Neural progenitor cell (in vitro differentiated cells): ENCODE results near the gene RASSF5. TPM values are rescaled to one million over a fixed set of nuclear protein-coding genes. Genes with fewer than 3 reads are reported as not detected.
A peak's percentile ranks its signal among the peaks of the same experiment; 100 is the strongest.

Experiments
- DNase-seq: peaks from one replicate; pipeline ENCODE4 v3.0.0-alpha.2; 2016; ENCODE audit warnings: low spot score
- H2AFZ ChIP-seq: fragments of 200-600 bp; sonication (generic); replicated peaks from 2 replicates; pipeline ENCODE4 v1.6.1; 2016; ENCODE audit warnings: antibody characterized with exemption
- H3F3A ChIP-seq: fragments of 200-600 bp; sonication (generic); 2 replicates; pipeline ENCODE4 v1.6.1; 2016; ENCODE audit warnings: antibody characterized with exemption, low read depth
- H3K27ac ChIP-seq: fragments of 200-600 bp; sonication (generic); 2 replicates; pipeline ENCODE4 v1.5.1; 2016; ENCODE audit warnings: mild to moderate bottlenecking
- H3K27me3 ChIP-seq: fragments of 200-600 bp; sonication (generic); 2 replicates; pipeline ENCODE4 v1.6.1; 2016; ENCODE audit warnings: mild to moderate bottlenecking, moderate library complexity
- H3K36me3 ChIP-seq: fragments of 200-600 bp; sonication (generic); 2 replicates; pipeline ENCODE4 v1.5.1; 2016
- H3K4me1 ChIP-seq: fragments of 200-600 bp; sonication (generic); 2 replicates; pipeline ENCODE4 v1.6.1; 2016; ENCODE audit warnings: mixed run types
- H3K4me2 ChIP-seq: fragments of 200-600 bp; sonication (generic); 2 replicates; pipeline ENCODE4 v1.6.1; 2016
- H3K4me3 ChIP-seq: fragments of 200-600 bp; sonication (generic); 2 replicates; pipeline ENCODE4 v1.5.1; 2016
- H3K79me2 ChIP-seq: fragments of 200-600 bp; sonication (generic); 2 replicates; pipeline ENCODE4 v1.6.1; 2016; ENCODE audit warnings: low read depth
- H3K9ac ChIP-seq: fragments of 200-600 bp; sonication (generic); 2 replicates; pipeline ENCODE4 v1.6.1; 2016
- H3K9me3 ChIP-seq: fragments of 200-600 bp; sonication (generic); 2 replicates; pipeline ENCODE4 v1.5.1; 2016; ENCODE audit warnings: low read depth
- H4K20me1 ChIP-seq: fragments of 200-600 bp; sonication (generic); 2 replicates; pipeline ENCODE4 v1.6.1; 2016; ENCODE audit warnings: low read depth
- H3K27ac Mint-ChIP-seq: 3 replicates; pipeline ENCODE4 v1.8.0; 2021; ENCODE audit warnings: mixed read lengths
- H3K27me3 Mint-ChIP-seq: 2 replicates; pipeline ENCODE4 v1.8.0; 2022; ENCODE audit warnings: low read depth, mild to moderate bottlenecking, inconsistent platforms, moderate library complexity, mixed read lengths; ENCODE audit not compliant: insufficient read depth
- H3K36me3 Mint-ChIP-seq: 3 replicates; pipeline ENCODE4 v1.8.0; 2021; ENCODE audit warnings: mixed read lengths
- H3K4me1 Mint-ChIP-seq: 3 replicates; pipeline ENCODE4 v1.8.0; 2021; ENCODE audit warnings: mixed read lengths
- H3K4me3 Mint-ChIP-seq: 3 replicates; pipeline ENCODE4 v1.8.0; 2021; ENCODE audit warnings: mild to moderate bottlenecking, moderate library complexity, mixed read lengths
- H3K9me3 Mint-ChIP-seq: 3 replicates; pipeline ENCODE4 v1.8.0; 2020; ENCODE audit warnings: mixed read lengths
- CTCF ChIP-seq: fragments of 200-600 bp; sonication (generic); IDR thresholded peaks from 2 replicates; pipeline ENCODE4 v1.5.1; 2017; ENCODE audit warnings: antibody characterized with exemption, mild to moderate bottlenecking
- EZH2 ChIP-seq: fragments of 200-600 bp; sonication (generic); IDR thresholded peaks from 2 replicates; pipeline ENCODE4 v1.6.1; 2017; ENCODE audit warnings: antibody characterized with exemption, mild to moderate bottlenecking, moderate library complexity
- EZH2phosphoT487 ChIP-seq: fragments of 200-600 bp; sonication (generic); IDR thresholded peaks from 2 replicates; pipeline ENCODE4 v1.6.1; 2017; ENCODE audit warnings: antibody characterized with exemption
- total RNA-seq: library from RNA; depleted of rRNA; stranded (reverse); fragments of >200 nt; gene quantifications from 2 replicates; pipeline ENCODE4 v1.2.3, GENCODE V29; 2015; ENCODE audit warnings: low replicate concordance

Gene RASSF5
- total RNA-seq, 1 donor from 2014 or later, result 0.43 TPM

DNA sequence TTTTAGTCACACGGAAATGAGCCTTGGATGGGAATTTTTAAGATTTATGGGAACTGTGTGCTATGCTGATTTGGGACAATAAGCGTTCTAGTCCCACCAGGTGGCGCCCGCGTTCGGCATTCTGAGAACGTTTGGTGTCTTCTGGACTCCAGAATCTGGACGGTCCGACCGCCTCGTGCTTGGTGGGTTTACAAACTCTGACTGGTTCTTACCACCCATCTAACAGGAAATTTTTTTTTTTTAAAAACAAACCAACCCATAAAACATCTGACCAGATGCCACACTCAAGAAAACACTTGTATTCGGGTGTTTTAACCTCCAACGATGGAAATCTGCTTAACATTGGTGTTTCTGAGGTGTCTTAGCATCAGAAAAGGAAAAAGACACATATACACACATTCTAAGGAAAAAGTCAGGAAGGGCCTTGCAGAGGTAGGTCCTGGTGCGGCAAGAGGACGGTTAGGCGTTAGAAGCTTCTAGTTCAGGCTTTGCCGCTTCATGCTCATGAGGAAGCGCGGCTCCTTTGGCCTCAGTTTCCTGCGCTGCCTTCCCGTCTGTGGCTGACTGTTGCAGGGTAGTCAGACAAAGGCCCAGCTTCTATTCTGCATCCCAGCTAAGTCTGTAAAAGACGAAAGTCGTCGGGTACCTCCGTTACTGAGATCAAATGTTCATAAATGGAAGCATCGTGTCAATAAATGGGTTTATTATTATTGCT lies 127.2 kb downstream of the RASSF5 start:
- peaks cover 32% of the 10 kb centered on the region for H3K4me1 Mint-ChIP-seq

GRCh38 chr1:206635080-206635977 lies 128.0 kb downstream of the RASSF5 start, which contains the start of gene DYRK3:
Gene DYRK3 (plus strand): TSS chr1:206635536. CDS start chr1:206635704, 168 bp downstream.
- Histone ChIP-seq H3F3A (peaks cover 22% of the 10 kb centered on the region), H3K27me3 (peaks cover 6% of the 10 kb centered on the region), H3K9ac (no peak within 1 kb of the TSS), H3K4me3 (peak within 1 kb of the TSS; percentile 80), H3K79me2 (no peaks in the 10 kb centered on the region), H3K36me3 (no peaks in the 10 kb centered on the region), H3K4me1 (peaks cover 23% of the 10 kb centered on the region), H2AFZ (peak within 1 kb of the TSS; percentile 93), H3K27ac (no peak within 1 kb of the TSS), H3K4me2 (peak within 1 kb of the TSS; percentile 77), H3K9me3 (no peaks in the 10 kb centered on the region), H4K20me1 (no peaks in the 10 kb centered on the region)
- no peak for TF ChIP-seq EZH2phosphoT487
- no peak for TF ChIP-seq EZH2
- TF ChIP-seq CTCF, result no peak
- Mint-ChIP-seq H3K27me3 (peaks cover 9% of the 10 kb centered on the region), H3K4me1 (peaks cover 32% of the 10 kb centered on the region), H3K36me3 (peaks cover 3% of the 10 kb centered on the region), H3K4me3 (peak within 1 kb of the TSS; percentile 92), H3K27ac (peak within 1 kb of the TSS; percentile 61), H3K9me3 (no peaks in the 10 kb centered on the region)
- DNase-seq, result peak; percentile 98

More for the DNA sequence above, 127.2 kb downstream of the RASSF5 start:
- Histone ChIP-seq H3F3A (peaks cover 22% of the 10 kb centered on the region), H3K9me3 (no peaks in the 10 kb centered on the region), H3K27me3 (peaks cover 6% of the 10 kb centered on the region), H3K4me1 (peaks cover 23% of the 10 kb centered on the region), H3K4me2 (peak overlapping the region; percentile 77), H3K4me3 (peak overlapping the region; percentile 80), H3K9ac (no peak overlapping the region), H3K36me3 (no peaks in the 10 kb centered on the region), H2AFZ (peak overlapping the region; percentile 30), H3K27ac (no peak overlapping the region), H4K20me1 (no peaks in the 10 kb centered on the region), H3K79me2 (no peaks in the 10 kb centered on the region)
- H3K27me3 Mint-ChIP-seq, result peaks cover 9% of the 10 kb centered on the region
- no peak for TF ChIP-seq EZH2phosphoT487
- peak; percentile 92 for TF ChIP-seq CTCF
- no peak for TF ChIP-seq EZH2
- H3K4me3 Mint-ChIP-seq, result peak overlapping the region; percentile 92
- peak; percentile 95 for DNase-seq
- H3K27ac Mint-ChIP-seq, result peak overlapping the region; percentile 61
- H3K9me3 Mint-ChIP-seq, result no peaks in the 10 kb centered on the region
- H3K36me3 Mint-ChIP-seq, result no peaks in the 10 kb centered on the region

DNA sequence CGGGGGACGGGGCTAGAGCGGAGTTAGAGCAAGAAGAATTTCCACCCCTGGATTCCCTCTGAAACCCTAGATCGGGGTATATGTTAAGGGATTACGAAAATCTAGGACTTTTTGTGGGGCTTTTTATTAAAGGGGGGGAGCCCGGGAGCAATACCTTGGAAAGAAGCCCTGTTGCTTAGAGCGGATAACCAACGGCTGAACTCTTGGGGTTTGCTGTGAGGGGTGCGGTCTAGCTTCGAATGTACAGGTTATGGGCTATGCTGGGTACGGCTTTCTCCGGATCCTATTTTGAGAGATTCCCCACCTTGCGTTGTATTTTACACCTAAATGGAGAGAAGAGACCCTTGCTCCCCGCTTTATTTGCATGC lies 128.6 kb downstream of the RASSF5 start:
- Mint-ChIP-seq H3K27me3 (peaks cover 9% of the 10 kb centered on the region), H3K36me3 (peaks cover 3% of the 10 kb centered on the region), H3K9me3 (no peaks in the 10 kb centered on the region), H3K27ac (no peak overlapping the region), H3K4me1 (peaks cover 32% of the 10 kb centered on the region), H3K4me3 (peak overlapping the region; percentile 92)
- DNase-seq, result no peak
- TF ChIP-seq EZH2, result no peak
- TF ChIP-seq CTCF, result no peak
- TF ChIP-seq EZH2phosphoT487, result no peak
- peak overlapping the region; percentile 80 for H3K4me3 ChIP-seq
- no peaks in the 10 kb centered on the region for H3K9me3 ChIP-seq
- no peaks in the 10 kb centered on the region for H3K36me3 ChIP-seq
- H2AFZ ChIP-seq, result peak overlapping the region; percentile 93
- H3K27ac ChIP-seq, result no peak overlapping the region
- H3K4me2 ChIP-seq, result peak overlapping the region; percentile 77
- H3K27me3 ChIP-seq, result peaks cover 6% of the 10 kb centered on the region
- H3K4me1 ChIP-seq, result peaks cover 23% of the 10 kb centered on the region
- no peaks in the 10 kb centered on the region for H4K20me1 ChIP-seq
- peaks cover 22% of the 10 kb centered on the region for H3F3A ChIP-seq
- no peaks in the 10 kb centered on the region for H3K79me2 ChIP-seq
- no peak overlapping the region for H3K9ac ChIP-seq
